Testis (tissue), 2 donors: ENCODE data around the gene DQX1.

ENCODE experiments used
- POLR2A ChIP-seq: fragments of 450-650 bp; IDR thresholded peaks from one replicate; pipeline ENCODE4 v1.6.1; 2017; ENCODE audit warnings: antibody characterized with exemption, mild to moderate bottlenecking, moderate library complexity
- TF ChIP-seq, protein P1 (sequence below), 3 experiments: fragments of 450-650 bp in 2 of 3; fragments of 200-600 bp in 1 of 3; sonication (generic) in 1 of 3; IDR thresholded peaks; one replicate each; pipeline ENCODE4 v1.5.1; 2016 to 2019; ENCODE audit warnings: antibody characterized with exemption in 3 of 3, mild to moderate bottlenecking in 2 of 3, moderate library complexity in 1 of 3

DNA sequence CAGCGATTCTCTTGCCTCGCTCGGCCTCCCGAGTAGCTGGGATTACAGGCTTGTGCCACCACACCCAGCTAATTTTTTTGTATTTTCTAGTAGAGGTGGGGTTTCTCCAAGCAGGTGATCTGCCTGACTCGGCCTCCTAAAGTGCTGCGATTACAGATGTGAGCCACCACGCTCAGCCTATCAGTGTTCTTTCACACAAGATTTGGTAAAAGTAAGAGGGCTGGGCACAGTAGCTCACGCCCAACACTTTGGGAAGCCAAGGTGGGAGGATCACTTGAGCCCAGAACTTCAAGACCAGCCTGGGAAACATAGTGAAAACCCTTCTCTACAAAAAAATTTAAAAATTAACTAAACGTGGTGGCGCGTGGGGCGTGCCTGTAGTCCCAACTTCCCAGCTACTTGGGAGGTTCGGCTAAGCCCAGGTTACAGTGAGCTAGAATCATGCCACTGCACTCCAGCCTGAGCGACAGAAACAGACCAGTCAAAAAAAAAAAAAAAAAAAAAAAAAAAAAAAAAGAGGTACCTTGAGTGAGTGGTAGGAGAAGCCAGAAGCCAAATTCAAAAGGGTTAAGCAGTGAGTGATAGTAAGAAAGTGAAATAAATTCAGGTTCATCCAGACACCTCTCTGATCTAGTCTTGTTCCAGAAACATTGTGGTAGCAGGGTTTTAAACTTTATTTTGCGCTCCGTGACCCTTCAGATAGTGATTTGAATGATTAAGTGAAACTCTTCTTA, 54.5 kb downstream of the DQX1 start:
- TF ChIP-seq, protein P1, sequence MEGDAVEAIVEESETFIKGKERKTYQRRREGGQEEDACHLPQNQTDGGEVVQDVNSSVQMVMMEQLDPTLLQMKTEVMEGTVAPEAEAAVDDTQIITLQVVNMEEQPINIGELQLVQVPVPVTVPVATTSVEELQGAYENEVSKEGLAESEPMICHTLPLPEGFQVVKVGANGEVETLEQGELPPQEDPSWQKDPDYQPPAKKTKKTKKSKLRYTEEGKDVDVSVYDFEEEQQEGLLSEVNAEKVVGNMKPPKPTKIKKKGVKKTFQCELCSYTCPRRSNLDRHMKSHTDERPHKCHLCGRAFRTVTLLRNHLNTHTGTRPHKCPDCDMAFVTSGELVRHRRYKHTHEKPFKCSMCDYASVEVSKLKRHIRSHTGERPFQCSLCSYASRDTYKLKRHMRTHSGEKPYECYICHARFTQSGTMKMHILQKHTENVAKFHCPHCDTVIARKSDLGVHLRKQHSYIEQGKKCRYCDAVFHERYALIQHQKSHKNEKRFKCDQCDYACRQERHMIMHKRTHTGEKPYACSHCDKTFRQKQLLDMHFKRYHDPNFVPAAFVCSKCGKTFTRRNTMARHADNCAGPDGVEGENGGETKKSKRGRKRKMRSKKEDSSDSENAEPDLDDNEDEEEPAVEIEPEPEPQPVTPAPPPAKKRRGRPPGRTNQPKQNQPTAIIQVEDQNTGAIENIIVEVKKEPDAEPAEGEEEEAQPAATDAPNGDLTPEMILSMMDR (IDR thresholded peaks at IDR 0.05): no peak
- TF ChIP-seq POLR2A: no peak
